Fibroblast of mammary gland (primary cell): ENCODE measurements around the gene SRRM3.
"Not testable (repeated sequence)": the region's sequence is repeated elsewhere in the genome, so short reads cannot be mapped to it uniquely, and the experiment has no call there.

Experiments
- DNase-seq: peaks from one replicate; pipeline ENCODE4 v3.0.0-alpha.2; 2010; ENCODE audit warnings: low read depth
- H3K4me3 ChIP-seq: 2 replicates; pipeline ENCODE4 v1.5.1; 2011; ENCODE audit warnings: low read depth, mild to moderate bottlenecking, low read length, moderate library complexity; ENCODE audit not compliant: control insufficient read depth
- TF ChIP-seq, protein P1 (sequence below): conservative IDR thresholded peaks from 2 replicates; pipeline ENCODE4 v1.5.1; 2011; ENCODE audit warnings: low read depth, low read length, inconsistent platforms; ENCODE audit not compliant: control insufficient read depth, insufficient read depth

Gene SRRM3

DNA sequence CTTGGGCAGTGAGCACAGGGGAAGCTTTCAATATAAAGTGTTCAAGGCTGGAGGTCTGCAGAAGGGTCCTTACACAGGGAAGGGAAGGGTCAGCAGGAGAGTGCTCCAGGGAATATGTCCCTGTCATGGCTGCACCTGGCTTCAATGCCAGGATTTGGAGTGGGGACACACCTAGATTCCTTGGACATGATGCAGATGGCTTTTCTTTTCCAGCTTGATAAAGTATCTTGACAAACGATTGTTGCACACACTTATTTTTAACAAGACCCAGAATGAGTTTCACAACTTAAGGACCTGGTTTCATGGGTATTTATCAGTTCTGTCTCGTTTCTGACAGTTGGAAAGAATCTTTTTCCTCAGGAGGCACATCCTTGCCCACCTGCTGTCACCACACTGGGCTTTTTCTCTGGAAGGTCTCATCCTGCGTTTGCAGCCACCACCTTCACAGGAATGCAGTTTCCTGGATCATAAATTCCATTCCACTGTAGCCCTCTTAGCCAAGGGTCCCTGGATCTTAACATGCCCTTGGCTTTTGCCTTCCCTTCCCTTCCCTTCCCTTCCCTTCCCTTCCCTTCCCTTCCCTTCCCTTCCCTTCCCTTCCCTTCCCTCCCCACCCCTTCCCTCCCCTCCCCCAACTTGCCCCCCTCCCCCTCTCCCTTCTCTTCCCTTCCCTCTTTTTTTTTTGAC, 21.7 kb downstream of the SRRM3 start:
- H3K4me3 ChIP-seq: no peak overlapping the region
- no peak for DNase-seq
- TF ChIP-seq, protein P1, sequence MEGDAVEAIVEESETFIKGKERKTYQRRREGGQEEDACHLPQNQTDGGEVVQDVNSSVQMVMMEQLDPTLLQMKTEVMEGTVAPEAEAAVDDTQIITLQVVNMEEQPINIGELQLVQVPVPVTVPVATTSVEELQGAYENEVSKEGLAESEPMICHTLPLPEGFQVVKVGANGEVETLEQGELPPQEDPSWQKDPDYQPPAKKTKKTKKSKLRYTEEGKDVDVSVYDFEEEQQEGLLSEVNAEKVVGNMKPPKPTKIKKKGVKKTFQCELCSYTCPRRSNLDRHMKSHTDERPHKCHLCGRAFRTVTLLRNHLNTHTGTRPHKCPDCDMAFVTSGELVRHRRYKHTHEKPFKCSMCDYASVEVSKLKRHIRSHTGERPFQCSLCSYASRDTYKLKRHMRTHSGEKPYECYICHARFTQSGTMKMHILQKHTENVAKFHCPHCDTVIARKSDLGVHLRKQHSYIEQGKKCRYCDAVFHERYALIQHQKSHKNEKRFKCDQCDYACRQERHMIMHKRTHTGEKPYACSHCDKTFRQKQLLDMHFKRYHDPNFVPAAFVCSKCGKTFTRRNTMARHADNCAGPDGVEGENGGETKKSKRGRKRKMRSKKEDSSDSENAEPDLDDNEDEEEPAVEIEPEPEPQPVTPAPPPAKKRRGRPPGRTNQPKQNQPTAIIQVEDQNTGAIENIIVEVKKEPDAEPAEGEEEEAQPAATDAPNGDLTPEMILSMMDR: no peak

DNA sequence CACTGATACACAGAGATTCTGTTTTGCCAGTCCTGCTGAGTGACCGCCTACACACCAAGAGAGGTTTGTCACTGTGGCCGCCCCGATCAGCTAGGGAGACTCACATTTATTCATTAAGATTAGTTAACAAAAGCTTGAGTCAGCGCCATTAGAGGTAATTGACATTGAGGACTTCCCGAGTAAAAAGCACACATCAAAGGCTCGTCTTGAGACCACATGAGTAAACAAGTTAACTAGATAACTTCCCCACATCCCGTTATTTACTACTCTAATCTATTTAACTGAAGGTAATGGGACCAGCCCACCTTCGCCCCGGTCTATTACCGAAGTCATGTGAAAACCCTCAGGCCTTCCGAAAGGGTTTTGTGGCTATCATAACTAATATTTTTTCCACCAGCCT, 23.0 kb downstream of the SRRM3 start:
- TF ChIP-seq, protein P1: no peak

DNA sequence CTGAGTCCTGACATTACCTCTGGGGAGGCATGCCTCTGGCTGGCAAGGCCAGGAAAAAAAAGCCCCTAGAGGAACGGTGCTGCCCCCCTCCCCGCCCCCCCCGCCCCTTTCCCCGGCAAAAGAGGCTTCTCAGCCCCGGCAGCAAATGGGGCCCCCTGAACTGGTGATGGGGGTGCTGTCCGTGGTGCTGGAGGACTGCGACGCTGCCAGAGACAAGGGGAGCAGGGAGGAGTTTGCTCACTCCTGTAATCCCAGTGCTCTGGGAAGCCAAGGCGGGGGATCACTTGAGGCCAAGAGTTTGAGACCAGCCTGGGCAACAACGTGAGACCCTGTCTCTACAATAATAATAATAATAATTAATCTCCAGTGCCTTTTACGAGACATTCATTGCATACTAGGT, 23.7 kb downstream of the SRRM3 start:
- no peak overlapping the region for H3K4me3 ChIP-seq
- DNase-seq: peak; percentile 21
- TF ChIP-seq, protein P1: no peak

More for the DNA sequence above, 23.0 kb downstream of the SRRM3 start:
- DNase-seq: no peak
- H3K4me3 ChIP-seq: no peak overlapping the region

DNA sequence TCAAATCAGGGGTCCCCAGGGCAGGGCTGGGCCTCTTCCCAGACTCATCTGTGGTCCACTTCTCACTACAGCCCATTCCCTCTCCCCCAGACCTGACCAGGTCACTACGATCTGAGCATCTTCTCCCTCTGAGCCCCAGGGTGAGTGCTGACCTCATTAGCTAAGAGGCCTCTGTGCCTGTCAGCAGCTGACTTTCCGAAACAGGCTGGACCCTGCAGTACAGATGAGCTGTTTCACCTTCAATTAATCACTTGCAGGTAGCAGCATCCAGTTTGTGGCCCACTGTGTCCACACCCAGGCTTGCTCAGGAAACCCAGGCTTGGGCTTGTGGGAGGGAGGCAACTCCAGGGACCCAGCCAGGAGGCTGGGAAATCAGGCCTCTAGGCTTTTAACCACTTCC, 24.3 kb downstream of the SRRM3 start:
- DNase-seq: no peak
- TF ChIP-seq, protein P1: no peak
- H3K4me3 ChIP-seq: no peak overlapping the region

DNA sequence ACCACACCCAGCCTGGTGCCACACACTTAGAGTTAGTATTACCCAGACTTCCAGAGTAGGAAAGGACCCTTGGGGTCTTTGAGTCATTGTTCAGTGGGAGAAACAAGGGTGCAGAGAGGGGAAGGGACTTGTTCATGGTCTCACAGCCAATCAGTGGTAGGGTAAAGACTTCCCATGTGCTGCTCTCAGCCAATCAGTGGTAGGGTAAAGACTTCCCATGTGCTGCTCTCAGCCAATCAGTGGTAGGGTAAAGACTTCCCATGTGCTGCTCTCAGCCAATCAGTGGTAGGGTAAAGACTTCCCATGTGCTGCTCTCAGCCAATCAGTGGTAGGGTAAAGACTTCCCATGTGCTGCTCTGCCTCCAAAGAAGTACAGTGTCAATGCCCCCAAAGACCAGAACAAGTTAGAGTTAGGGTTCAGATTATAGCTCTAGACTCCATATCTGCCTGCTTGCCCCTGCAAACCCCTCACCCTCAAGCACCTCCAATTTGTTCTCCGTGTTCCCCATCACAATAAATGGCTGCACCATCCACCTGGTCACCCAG, 25.3 kb downstream of the SRRM3 start:
- H3K4me3 ChIP-seq, DNase-seq: not testable (repeated sequence)

DNA sequence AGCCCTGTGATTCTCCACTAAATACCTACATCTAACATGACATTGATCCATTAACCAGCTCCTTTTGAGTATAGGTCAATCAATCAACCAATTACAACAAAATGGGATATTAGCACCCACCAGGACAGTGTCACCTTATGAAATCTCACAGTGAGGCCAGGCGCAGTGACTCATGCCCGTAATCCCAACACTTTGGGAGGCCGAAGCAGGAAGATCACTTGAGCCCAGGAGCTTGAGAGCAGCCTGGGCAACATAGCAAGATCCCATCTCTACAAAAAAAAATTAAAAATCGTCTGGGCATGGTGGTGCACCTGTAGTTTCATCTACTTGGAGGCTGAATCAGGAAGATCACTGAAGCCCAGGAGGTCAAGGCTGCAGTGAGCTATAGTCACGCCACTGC, 28.5 kb downstream of the SRRM3 start:
- DNase-seq: no peak
- TF ChIP-seq, protein P1: no peak
- no peak overlapping the region for H3K4me3 ChIP-seq

DNA sequence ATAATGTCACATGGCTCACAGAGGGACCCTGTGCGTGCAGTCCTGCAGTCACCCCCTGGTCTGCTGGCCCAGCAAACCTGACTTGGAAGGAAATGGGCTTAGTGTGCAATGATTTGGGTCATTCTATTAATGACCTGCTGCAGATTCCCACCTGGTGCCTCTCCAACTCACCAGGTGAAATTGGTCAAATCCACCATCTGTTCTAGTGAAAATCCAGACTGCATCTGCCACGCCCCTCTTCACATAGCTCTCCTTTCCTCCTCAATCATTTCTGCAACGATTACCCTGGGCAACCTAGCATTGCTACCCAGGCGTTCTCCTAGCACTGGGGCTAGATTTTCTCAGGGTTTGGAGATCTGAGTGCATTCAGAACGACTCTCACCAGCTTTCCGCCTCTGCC, 29.4 kb downstream of the SRRM3 start:
- no peak overlapping the region for H3K4me3 ChIP-seq
- DNase-seq: no peak
- TF ChIP-seq, protein P1: no peak
